GM12801 (cell line): ENCODE results near the gene EGLN2.

ENCODE experiments used
- CTCF ChIP-seq: IDR thresholded peaks from one replicate; pipeline ENCODE4 v1.5.1; 2011; ENCODE audit warnings: control low read depth; ENCODE audit not compliant: insufficient read length; ENCODE audit errors: extremely low read depth

EGLN2 gene

GRCh38 chr19:40801426-40802299 lies 2.7 kb downstream of the EGLN2 start:
- TF ChIP-seq CTCF = no peak

GRCh38 chr19:40802300-40803169 lies 3.5 kb downstream of the EGLN2 start:
- TF ChIP-seq CTCF = no peak

DNA sequence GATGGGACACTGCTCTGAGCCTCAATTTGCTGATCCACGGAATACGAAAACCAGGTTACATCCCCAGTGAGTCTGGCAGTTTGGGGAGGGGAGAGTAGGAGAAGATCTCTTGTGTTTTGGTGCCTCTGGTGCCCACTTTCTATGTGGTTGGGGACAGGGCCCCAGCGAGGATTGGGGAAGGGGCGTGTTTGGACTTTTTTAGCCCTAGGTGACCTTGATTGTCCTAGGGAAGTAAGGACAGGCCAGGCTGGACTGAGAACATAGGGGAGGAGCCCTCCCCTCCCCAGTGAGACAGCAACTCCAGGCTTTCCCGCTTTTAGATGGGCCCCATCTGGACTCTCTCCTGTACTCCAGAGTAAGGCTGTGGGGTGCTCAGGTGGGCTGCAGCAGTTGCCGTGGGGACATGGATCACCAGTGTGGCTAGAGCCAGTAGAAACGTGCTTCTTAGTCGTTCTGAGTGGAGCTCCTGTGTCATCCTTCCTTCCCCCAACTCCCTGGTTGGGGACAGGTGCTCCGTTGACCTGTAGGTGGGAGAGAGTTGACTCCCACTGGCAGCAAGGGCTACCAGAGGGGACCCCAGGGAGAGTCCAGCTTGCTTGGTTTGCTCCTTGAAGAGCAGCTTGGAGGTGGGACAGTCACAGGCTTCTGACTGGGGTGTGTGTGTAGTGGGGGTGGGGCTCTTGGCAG lies 4.3 kb downstream of the EGLN2 start:
- no peak for TF ChIP-seq CTCF

GRCh38 chr19:40803857-40804782 lies 5.1 kb downstream of the EGLN2 start:
- no peak for TF ChIP-seq CTCF

GRCh38 chr19:40804783-40805242 lies 5.8 kb downstream of the EGLN2 start:
- no peak for TF ChIP-seq CTCF

DNA sequence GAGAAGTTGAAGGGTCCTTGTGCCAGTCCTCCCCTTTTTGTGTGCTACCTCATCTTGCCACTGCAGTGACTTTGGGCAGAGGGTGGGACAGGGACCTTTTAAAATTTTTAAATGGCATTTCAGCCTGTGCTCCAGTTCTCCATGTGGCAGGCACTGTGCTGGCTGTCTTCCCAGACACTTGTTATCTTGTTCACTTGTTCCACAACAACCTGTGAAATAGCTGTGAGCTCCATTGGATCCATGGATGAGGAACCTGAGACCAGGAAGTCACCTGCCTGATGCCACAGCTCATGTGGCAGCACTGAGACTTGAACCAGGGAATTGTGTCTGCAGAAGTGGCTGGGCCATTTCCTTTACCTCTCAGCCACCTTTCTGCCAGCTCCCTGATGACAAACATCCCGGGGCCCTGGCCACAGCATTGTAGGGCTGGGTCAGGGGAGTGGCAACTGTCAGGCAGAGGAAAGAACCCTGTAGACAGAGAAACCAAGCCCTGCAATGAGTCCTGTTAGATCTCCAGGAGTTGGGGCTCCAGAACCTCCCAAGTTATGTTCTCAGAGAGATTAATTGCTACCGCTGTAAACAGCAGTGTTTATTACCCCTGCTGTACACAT lies 6.4 kb downstream of the EGLN2 start:
- no peak for TF ChIP-seq CTCF
